Suprapubic skin (tissue), 4 donors: Measurements from ENCODE around the gene MCFD2.

Experiments
- POLR2A ChIP-seq, 2 donors: fragments of 450-650 bp; IDR thresholded peaks; one replicate each; pipeline ENCODE4 v1.6.1; 2017; ENCODE audit warnings: antibody characterized with exemption in 2 of 2, mild to moderate bottlenecking in 2 of 2, moderate library complexity in 2 of 2
- POLR2AphosphoS5 ChIP-seq, 3 donors: sonication (generic); formaldehyde crosslinking; IDR thresholded peaks; one replicate each; pipeline ENCODE4 v1.6.1; 2017; ENCODE audit warnings: antibody characterized with exemption in 3 of 3
- TF ChIP-seq, protein P1 (sequence below), 2 donors: fragments of 200-600 bp in 1 of 2; fragments of 450-650 bp in 1 of 2; sonication (generic) in 1 of 2; IDR thresholded peaks; one replicate each; pipeline ENCODE4 v1.5.1; 2016 to 2019; ENCODE audit warnings: antibody characterized with exemption in 2 of 2, mild to moderate bottlenecking in 1 of 2, moderate library complexity in 1 of 2

GRCh38 chr2:46955764-46956163, 40.2 kb upstream of the MCFD2 start:
- TF ChIP-seq, protein P1, sequence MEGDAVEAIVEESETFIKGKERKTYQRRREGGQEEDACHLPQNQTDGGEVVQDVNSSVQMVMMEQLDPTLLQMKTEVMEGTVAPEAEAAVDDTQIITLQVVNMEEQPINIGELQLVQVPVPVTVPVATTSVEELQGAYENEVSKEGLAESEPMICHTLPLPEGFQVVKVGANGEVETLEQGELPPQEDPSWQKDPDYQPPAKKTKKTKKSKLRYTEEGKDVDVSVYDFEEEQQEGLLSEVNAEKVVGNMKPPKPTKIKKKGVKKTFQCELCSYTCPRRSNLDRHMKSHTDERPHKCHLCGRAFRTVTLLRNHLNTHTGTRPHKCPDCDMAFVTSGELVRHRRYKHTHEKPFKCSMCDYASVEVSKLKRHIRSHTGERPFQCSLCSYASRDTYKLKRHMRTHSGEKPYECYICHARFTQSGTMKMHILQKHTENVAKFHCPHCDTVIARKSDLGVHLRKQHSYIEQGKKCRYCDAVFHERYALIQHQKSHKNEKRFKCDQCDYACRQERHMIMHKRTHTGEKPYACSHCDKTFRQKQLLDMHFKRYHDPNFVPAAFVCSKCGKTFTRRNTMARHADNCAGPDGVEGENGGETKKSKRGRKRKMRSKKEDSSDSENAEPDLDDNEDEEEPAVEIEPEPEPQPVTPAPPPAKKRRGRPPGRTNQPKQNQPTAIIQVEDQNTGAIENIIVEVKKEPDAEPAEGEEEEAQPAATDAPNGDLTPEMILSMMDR (IDR thresholded peaks at IDR 0.05), result no peak
- TF ChIP-seq POLR2A (IDR thresholded peaks at IDR 0.05) (no peak), POLR2AphosphoS5 (IDR thresholded peaks at IDR 0.05) (no peak)
